ENCODE results near the gene NME7. TPM values are rescaled to one million over a fixed set of nuclear protein-coding genes. Genes with fewer than 3 reads are reported as not detected.

NME7 gene
- total RNA-seq, 2 donors from 2014 or later = 4.1 to 4.8 TPM

GRCh38 chr1:169092399-169092798 is 275.2 kb downstream of the NME7 start:
- H3K9ac ChIP-seq (ENCODE audit: low read depth in 2 of 2, low read length in 2 of 2) = no peak overlapping the region
- DNase-seq = no peak
- TF ChIP-seq CTCF (IDR thresholded peaks at IDR 0.05) = no peak
- H3K4me1 ChIP-seq = peaks cover 6% of the 10 kb centered on the region
- intact Hi-C loops (cut with DNase I) = no loop called here
- no peak overlapping the region for H3K4me3 ChIP-seq
- H3K27me3 ChIP-seq = no peaks in the 10 kb centered on the region
- H3K36me3 ChIP-seq = no peaks in the 10 kb centered on the region
- no peaks in the 10 kb centered on the region for H3K9me3 ChIP-seq
- H3K27ac ChIP-seq = no peak overlapping the region

- no peaks in the 10 kb centered on the region for H3K9me3 ChIP-seq
- DNase-seq = no peak
- intact Hi-C loops (cut with DNase I) = no loop called here
- H3K27ac ChIP-seq = no peak overlapping the region
- TF ChIP-seq CTCF (IDR thresholded peaks at IDR 0.05) = no peak
- no peaks in the 10 kb centered on the region for H3K36me3 ChIP-seq
- peaks cover 6% of the 10 kb centered on the region for H3K4me1 ChIP-seq
- H3K9ac ChIP-seq (ENCODE audit: low read depth in 2 of 2, low read length in 2 of 2) = no peak overlapping the region
- H3K27me3 ChIP-seq = no peaks in the 10 kb centered on the region
- no peak overlapping the region for H3K4me3 ChIP-seq
Observed at GRCh38 chr1:169091480-169091941, 276.1 kb downstream of the NME7 start.

GRCh38 chr1:169090900-169091311 is 276.7 kb downstream of the NME7 start:
- no peak overlapping the region for H3K4me3 ChIP-seq
- H3K27ac ChIP-seq = no peak overlapping the region
- no peak for DNase-seq
- no peaks in the 10 kb centered on the region for H3K36me3 ChIP-seq
- H3K27me3 ChIP-seq = no peaks in the 10 kb centered on the region
- intact Hi-C loops (cut with DNase I) = no loop called here
- H3K9ac ChIP-seq (ENCODE audit: low read depth in 2 of 2, low read length in 2 of 2) = no peak overlapping the region
- peaks cover 6% of the 10 kb centered on the region for H3K4me1 ChIP-seq
- TF ChIP-seq CTCF (IDR thresholded peaks at IDR 0.05) = no peak
- no peaks in the 10 kb centered on the region for H3K9me3 ChIP-seq

- H3K4me3 ChIP-seq = no peak overlapping the region
- H3K27me3 ChIP-seq = no peaks in the 10 kb centered on the region
- no peak for TF ChIP-seq CTCF (IDR thresholded peaks at IDR 0.05)
- H3K27ac ChIP-seq = no peak overlapping the region
- DNase-seq = no peak
- H3K4me1 ChIP-seq = peaks cover 6% of the 10 kb centered on the region
- no peaks in the 10 kb centered on the region for H3K9me3 ChIP-seq
- no peak overlapping the region for H3K9ac ChIP-seq (ENCODE audit: low read depth in 2 of 2, low read length in 2 of 2)
- no peaks in the 10 kb centered on the region for H3K36me3 ChIP-seq
- intact Hi-C loops (cut with DNase I) = no loop called here
Observed at GRCh38 chr1:169090308-169090899, 277.2 kb downstream of the NME7 start.

- DNase-seq = no peak
- peaks cover under 1% of the 10 kb centered on the region for H3K4me1 ChIP-seq
- no peak for TF ChIP-seq CTCF (IDR thresholded peaks at IDR 0.05)
- no peak overlapping the region for H3K4me3 ChIP-seq
- no peaks in the 10 kb centered on the region for H3K36me3 ChIP-seq
- H3K27me3 ChIP-seq = no peaks in the 10 kb centered on the region
- no peaks in the 10 kb centered on the region for H3K9me3 ChIP-seq
- intact Hi-C loops (cut with DNase I) = no loop called here
- no peak overlapping the region for H3K27ac ChIP-seq
- H3K9ac ChIP-seq (ENCODE audit: low read depth in 2 of 2, low read length in 2 of 2) = no peak overlapping the region
Observed at GRCh38 chr1:169089776-169090175, 277.8 kb downstream of the NME7 start.
